Fibroblast of mammary gland (primary cell): ENCODE results near the gene MAN1A1.

Source experiments
- DNase-seq: peaks from one replicate; pipeline ENCODE4 v3.0.0-alpha.2; 2010; ENCODE audit warnings: low read depth
- H3K4me3 ChIP-seq: 2 replicates; pipeline ENCODE4 v1.5.1; 2011; ENCODE audit warnings: low read depth, mild to moderate bottlenecking, low read length, moderate library complexity; ENCODE audit not compliant: control insufficient read depth
- CTCF ChIP-seq: conservative IDR thresholded peaks from 2 replicates; pipeline ENCODE4 v1.5.1; 2011; ENCODE audit warnings: low read depth, low read length, inconsistent platforms; ENCODE audit not compliant: control insufficient read depth, insufficient read depth

Gene MAN1A1

GRCh38 chr6:119147101-119148053 lies 202.2 kb downstream of the MAN1A1 start:
- TF ChIP-seq CTCF: no peak
- peak; percentile 100 for DNase-seq
- no peak overlapping the region for H3K4me3 ChIP-seq

GRCh38 chr6:119145111-119145510 lies 204.4 kb downstream of the MAN1A1 start:
- no peak for DNase-seq
- TF ChIP-seq CTCF: no peak

GRCh38 chr6:119142637-119143036 lies 206.9 kb downstream of the MAN1A1 start:
- DNase-seq: no peak
- no peak for TF ChIP-seq CTCF
- no peak overlapping the region for H3K4me3 ChIP-seq

More at GRCh38 chr6:119145111-119145510, 204.4 kb downstream of the MAN1A1 start:
- no peak overlapping the region for H3K4me3 ChIP-seq

- no peak overlapping the region for H3K4me3 ChIP-seq
- TF ChIP-seq CTCF: no peak
- peak; percentile 19 for DNase-seq
Measured at GRCh38 chr6:119142041-119142440, 207.5 kb downstream of the MAN1A1 start.

GRCh38 chr6:119140196-119141140 lies 209.1 kb downstream of the MAN1A1 start:
- TF ChIP-seq CTCF: no peak
- H3K4me3 ChIP-seq: no peak overlapping the region
- DNase-seq: no peak

GRCh38 chr6:119138906-119139541 lies 210.5 kb downstream of the MAN1A1 start:
- no peak overlapping the region for H3K4me3 ChIP-seq
- DNase-seq: no peak
- TF ChIP-seq CTCF: no peak
